Measurements from ENCODE around the gene NAV1. TPM values are rescaled to one million over a fixed set of nuclear protein-coding genes. Genes with fewer than 3 reads are reported as not detected.

Gene NAV1
- total and polyA plus RNA-seq, 9 of the 15 experiments (the other 6 are each of a cell fraction or from before 2014, with no cell fraction given), result 0.91 to 16.8 (median 3.2) TPM

DNA sequence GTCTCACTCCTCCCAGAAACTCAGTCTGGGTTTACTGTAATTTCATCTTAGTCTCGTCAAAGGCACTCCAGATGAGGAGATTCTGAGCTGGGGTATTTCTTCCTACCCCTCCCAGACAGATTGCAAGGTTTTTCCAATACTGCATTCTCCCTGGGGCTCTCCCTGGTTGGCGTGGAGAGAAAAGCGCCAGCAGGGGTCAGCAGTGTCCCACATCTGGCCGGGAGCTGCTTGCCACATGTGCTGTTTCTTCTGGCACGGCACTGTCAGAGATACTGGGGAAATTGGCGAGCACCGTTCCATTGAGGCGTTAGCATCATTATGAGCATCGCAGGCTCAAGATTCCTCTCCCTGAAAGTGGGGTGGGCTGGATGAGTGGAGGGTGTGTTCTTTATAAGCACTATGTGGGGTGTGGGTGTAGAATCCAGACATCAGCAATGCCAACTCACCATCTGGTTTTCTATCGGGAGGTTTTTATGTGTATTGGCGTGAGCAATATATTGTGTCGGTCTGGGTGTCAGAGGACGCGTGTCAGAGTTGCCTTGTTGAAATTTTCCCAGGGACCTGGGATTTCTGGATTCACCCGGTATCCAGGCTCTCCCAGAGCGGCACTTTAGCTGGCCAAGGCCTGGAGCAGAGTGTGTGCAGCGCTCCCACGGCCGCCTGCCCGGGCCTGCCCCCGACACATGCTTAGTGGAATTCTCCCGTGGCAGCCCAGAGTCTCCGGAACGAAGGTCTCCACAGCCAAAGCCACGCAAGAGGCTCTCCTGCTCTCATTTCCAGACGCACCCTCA, 8.0 kb upstream of the NAV1 start (continued):
- TF ChIP-seq, protein P1, sequence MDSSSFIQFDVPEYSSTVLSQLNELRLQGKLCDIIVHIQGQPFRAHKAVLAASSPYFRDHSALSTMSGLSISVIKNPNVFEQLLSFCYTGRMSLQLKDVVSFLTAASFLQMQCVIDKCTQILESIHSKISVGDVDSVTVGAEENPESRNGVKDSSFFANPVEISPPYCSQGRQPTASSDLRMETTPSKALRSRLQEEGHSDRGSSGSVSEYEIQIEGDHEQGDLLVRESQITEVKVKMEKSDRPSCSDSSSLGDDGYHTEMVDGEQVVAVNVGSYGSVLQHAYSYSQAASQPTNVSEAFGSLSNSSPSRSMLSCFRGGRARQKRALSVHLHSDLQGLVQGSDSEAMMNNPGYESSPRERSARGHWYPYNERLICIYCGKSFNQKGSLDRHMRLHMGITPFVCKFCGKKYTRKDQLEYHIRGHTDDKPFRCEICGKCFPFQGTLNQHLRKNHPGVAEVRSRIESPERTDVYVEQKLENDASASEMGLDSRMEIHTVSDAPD (CRISPR knock-in tag; IDR thresholded peaks at IDR 0.05), result no peak
- TF ChIP-seq, protein P2, sequence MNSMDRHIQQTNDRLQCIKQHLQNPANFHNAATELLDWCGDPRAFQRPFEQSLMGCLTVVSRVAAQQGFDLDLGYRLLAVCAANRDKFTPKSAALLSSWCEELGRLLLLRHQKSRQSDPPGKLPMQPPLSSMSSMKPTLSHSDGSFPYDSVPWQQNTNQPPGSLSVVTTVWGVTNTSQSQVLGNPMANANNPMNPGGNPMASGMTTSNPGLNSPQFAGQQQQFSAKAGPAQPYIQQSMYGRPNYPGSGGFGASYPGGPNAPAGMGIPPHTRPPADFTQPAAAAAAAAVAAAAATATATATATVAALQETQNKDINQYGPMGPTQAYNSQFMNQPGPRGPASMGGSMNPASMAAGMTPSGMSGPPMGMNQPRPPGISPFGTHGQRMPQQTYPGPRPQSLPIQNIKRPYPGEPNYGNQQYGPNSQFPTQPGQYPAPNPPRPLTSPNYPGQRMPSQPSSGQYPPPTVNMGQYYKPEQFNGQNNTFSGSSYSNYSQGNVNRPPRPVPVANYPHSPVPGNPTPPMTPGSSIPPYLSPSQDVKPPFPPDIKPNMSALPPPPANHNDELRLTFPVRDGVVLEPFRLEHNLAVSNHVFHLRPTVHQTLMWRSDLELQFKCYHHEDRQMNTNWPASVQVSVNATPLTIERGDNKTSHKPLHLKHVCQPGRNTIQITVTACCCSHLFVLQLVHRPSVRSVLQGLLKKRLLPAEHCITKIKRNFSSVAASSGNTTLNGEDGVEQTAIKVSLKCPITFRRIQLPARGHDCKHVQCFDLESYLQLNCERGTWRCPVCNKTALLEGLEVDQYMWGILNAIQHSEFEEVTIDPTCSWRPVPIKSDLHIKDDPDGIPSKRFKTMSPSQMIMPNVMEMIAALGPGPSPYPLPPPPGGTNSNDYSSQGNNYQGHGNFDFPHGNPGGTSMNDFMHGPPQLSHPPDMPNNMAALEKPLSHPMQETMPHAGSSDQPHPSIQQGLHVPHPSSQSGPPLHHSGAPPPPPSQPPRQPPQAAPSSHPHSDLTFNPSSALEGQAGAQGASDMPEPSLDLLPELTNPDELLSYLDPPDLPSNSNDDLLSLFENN (IDR thresholded peaks at IDR 0.05; ENCODE audit: low read depth in 2 of 2, low read length in 2 of 2), result 0 out of 4 replicates have a peak, but pooled peaks of 1 of the 2 experiments have one; percentile 45
- TF ChIP-seq ZNF785 (CRISPR knock-in tag; IDR thresholded peaks at IDR 0.05) (no peak), GATAD2B (IDR thresholded peaks at IDR 0.05; ENCODE audit: borderline replicate concordance) (peak; percentile 29; the same call in 1 of the 2 replicates), E2F6 (IDR thresholded peaks at IDR 0.05; ENCODE audit: borderline replicate concordance in 1 of 2, extremely low read depth in 1 of 2, insufficient read depth in 1 of 2, insufficient read length in 1 of 2, low read depth in 1 of 2, low read length in 1 of 2, poor library complexity in 1 of 2, severe bottlenecking in 1 of 2) (peak in 1 of 2 experiments; percentile 39), SIN3B (IDR thresholded peaks at IDR 0.05; ENCODE audit: low read depth) (0 out of 2 replicates have a peak, but pooled peaks have one; percentile 17), KDM4B (IDR thresholded peaks at IDR 0.05; ENCODE audit: borderline replicate concordance in 2 of 2, low read depth in 1 of 2) (no peak), NEUROD1 (IDR thresholded peaks at IDR 0.05; ENCODE audit: borderline replicate concordance, low read depth, low read length, partially characterized antibody) (no peak), GTF2E2 (tag; IDR thresholded peaks at IDR 0.05) (no peak), CTBP1 (IDR thresholded peaks at IDR 0.05; ENCODE audit: borderline replicate concordance) (peak; percentile 37; the same call in 1 of the 2 replicates), SNIP1 (IDR thresholded peaks at IDR 0.05; ENCODE audit: low read depth) (no peak), ZNF121 (CRISPR knock-in tag; conservative IDR thresholded peaks at IDR 0.05) (no peak), RBM14 (IDR thresholded peaks at IDR 0.05; ENCODE audit: borderline replicate concordance, insufficient read depth, low read depth, low read length) (no peak)
- TF ChIP-seq, protein P3, sequence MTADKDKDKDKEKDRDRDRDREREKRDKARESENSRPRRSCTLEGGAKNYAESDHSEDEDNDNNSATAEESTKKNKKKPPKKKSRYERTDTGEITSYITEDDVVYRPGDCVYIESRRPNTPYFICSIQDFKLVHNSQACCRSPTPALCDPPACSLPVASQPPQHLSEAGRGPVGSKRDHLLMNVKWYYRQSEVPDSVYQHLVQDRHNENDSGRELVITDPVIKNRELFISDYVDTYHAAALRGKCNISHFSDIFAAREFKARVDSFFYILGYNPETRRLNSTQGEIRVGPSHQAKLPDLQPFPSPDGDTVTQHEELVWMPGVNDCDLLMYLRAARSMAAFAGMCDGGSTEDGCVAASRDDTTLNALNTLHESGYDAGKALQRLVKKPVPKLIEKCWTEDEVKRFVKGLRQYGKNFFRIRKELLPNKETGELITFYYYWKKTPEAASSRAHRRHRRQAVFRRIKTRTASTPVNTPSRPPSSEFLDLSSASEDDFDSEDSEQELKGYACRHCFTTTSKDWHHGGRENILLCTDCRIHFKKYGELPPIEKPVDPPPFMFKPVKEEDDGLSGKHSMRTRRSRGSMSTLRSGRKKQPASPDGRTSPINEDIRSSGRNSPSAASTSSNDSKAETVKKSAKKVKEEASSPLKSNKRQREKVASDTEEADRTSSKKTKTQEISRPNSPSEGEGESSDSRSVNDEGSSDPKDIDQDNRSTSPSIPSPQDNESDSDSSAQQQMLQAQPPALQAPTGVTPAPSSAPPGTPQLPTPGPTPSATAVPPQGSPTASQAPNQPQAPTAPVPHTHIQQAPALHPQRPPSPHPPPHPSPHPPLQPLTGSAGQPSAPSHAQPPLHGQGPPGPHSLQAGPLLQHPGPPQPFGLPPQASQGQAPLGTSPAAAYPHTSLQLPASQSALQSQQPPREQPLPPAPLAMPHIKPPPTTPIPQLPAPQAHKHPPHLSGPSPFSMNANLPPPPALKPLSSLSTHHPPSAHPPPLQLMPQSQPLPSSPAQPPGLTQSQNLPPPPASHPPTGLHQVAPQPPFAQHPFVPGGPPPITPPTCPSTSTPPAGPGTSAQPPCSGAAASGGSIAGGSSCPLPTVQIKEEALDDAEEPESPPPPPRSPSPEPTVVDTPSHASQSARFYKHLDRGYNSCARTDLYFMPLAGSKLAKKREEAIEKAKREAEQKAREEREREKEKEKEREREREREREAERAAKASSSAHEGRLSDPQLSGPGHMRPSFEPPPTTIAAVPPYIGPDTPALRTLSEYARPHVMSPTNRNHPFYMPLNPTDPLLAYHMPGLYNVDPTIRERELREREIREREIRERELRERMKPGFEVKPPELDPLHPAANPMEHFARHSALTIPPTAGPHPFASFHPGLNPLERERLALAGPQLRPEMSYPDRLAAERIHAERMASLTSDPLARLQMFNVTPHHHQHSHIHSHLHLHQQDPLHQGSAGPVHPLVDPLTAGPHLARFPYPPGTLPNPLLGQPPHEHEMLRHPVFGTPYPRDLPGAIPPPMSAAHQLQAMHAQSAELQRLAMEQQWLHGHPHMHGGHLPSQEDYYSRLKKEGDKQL (CRISPR knock-in tag; IDR thresholded peaks at IDR 0.05; ENCODE audit: borderline replicate concordance), result no peak

Data from K562 (cell line).